BLaER1 treated with 17β-estradiol and CSF1 and Interleukin-3, amounts not matched to agents 10 nM and 100 nM (cell line): Measurements from ENCODE around the gene VCP.

Source experiments
- H3K27ac ChIP-seq, 11 experiments: shearing (Covaris generic); formaldehyde crosslinking; 2 replicates each; pipeline ENCODE4 v1.8.1; 2022
- H3K27me3 ChIP-seq, 11 experiments: shearing (Covaris generic); formaldehyde crosslinking; 2 replicates each; pipeline ENCODE4 v1.8.1; 2022
- H3K36me3 ChIP-seq, 11 experiments: shearing (Covaris generic); formaldehyde crosslinking; 2 replicates each; pipeline ENCODE4 v1.8.1; 2022
- H3K4me1 ChIP-seq, 10 experiments: shearing (Covaris generic); formaldehyde crosslinking; 2 replicates each; pipeline ENCODE4 v1.8.1; 2022
- H3K4me2 ChIP-seq, 11 experiments: shearing (Covaris generic); formaldehyde crosslinking; 2 replicates each; pipeline ENCODE4 v1.8.1; 2022
- H3K4me3 ChIP-seq, 10 experiments: shearing (Covaris generic); formaldehyde crosslinking; 2 replicates each; pipeline ENCODE4 v1.8.1; 2022
- H3K9ac ChIP-seq, 11 experiments: shearing (Covaris generic); formaldehyde crosslinking; 2 replicates each; pipeline ENCODE4 v1.8.1; 2022
- H3K9me3 ChIP-seq, 11 experiments: shearing (Covaris generic); formaldehyde crosslinking; replicated peaks in 1 of 11; 2 replicates each; pipeline ENCODE4 v1.8.1; 2022
- H4K20me1 ChIP-seq, 11 experiments: shearing (Covaris generic); formaldehyde crosslinking; 2 replicates each; pipeline ENCODE4 v1.8.1; 2022
- Cebpa-rat ChIP-seq, 11 experiments: shearing (Covaris generic); IDR thresholded peaks; 2 replicates each; pipeline ENCODE4 v1.8.1; 2022

The VCP gene

DNA sequence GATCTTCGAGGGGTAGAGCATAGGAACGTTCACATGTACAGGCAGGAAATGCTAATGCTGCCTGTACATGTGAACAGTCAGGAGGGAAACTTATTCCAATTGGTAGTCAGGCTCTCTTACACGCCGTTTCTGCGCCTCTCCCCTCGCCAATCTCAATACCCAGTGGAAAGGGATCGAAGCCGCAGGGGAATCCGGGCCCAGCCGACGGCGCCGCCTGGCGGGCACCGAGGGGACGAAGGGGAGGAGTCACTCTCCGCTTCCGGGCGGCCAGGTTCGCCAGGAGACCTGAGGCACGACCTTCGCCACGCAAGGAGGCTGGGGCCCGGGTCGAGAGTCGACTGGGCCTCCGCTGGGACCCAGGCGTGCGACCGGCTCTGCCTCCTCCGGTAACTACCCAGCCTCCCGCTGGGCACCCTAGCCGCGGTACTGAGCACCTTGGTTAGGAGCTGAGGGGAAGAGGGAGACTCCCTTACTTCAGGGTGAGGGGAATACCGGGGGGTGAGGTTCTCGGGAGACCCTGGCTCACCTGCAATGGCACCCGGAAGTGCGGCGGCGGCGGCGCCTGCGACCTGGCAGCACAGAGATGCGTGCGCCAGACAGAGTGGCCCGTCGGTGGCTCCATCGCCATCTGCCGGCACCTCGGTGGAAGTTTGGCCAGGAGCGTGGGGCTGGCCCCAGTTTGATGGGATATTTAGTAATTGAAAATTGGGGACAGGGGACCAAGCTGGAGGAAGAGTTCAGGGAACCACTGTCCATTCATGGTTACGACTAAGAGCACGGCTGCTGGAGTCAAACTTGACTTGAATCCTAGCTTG is 23.8 kb upstream of the VCP start, which contains the start of gene PIGO:
TSS of gene PIGO (minus strand) at position 557 of the 815 bp plus-strand sequence. CDS start 1,026 bp downstream, outside the sequence.
- no peaks in the 10 kb centered on the region for H3K27me3 ChIP-seq
- H3K4me3 ChIP-seq, result peak within 1 kb of the TSS; percentile 72 to 90 (median 84)
- no peaks in the 10 kb centered on the region for H3K9me3 ChIP-seq
- peak within 1 kb of the TSS; percentile 94 to 99 (median 97) for H3K27ac ChIP-seq
- H4K20me1 ChIP-seq, result no peaks in the 10 kb centered on the region; a peak in 1 of 22 replicates
- peaks cover 43 to 61% (median 53%) of the 10 kb centered on the region in 11 experiments for H3K36me3 ChIP-seq
- H3K4me2 ChIP-seq, result peak within 1 kb of the TSS; percentile 77 to 94 (median 90)
- H3K9ac ChIP-seq, result peak within 1 kb of the TSS; percentile 92 to 99 (median 96)
- no peak for TF ChIP-seq Cebpa-rat (IDR thresholded peaks at IDR 0.05)
- H3K4me1 ChIP-seq, result peaks cover 15 to 38% (median 32%) of the 10 kb centered on the region in 10 experiments

DNA sequence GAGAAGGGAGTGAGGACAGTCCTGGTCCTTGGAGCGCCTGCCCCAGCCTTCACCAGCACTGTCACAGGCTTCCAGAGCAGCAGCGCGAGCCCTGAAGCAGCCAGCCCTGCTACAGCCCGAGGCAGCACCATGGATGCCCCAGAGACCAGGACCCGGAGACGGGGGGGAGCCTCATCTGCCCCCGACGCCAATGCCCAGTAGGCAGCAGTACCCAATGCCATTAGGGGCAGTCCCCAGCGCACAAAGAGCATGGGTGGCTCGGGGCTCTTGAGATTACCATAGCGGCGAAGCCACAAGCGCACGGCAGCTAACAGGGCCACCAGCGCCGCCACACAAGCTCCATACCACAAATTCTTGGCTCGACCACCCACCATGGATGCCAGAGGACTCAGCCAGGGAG is 19.1 kb upstream of the VCP start:
- Histone ChIP-seq H3K9ac (no peak overlapping the region; a peak in 1 of 22 replicates), H3K4me3 (no peak overlapping the region), H3K27me3 (no peaks in the 10 kb centered on the region), H3K36me3 (peaks cover 61 to 85% (median 73%) of the 10 kb centered on the region in 11 experiments), H3K9me3 (no peaks in the 10 kb centered on the region), H3K4me1 (peaks cover 13 to 49% (median 22%) of the 10 kb centered on the region in 10 experiments), H3K4me2 (no peak overlapping the region), H4K20me1 (no peaks in the 10 kb centered on the region), H3K27ac (no peak overlapping the region)
- TF ChIP-seq Cebpa-rat (IDR thresholded peaks at IDR 0.05), result no peak

DNA sequence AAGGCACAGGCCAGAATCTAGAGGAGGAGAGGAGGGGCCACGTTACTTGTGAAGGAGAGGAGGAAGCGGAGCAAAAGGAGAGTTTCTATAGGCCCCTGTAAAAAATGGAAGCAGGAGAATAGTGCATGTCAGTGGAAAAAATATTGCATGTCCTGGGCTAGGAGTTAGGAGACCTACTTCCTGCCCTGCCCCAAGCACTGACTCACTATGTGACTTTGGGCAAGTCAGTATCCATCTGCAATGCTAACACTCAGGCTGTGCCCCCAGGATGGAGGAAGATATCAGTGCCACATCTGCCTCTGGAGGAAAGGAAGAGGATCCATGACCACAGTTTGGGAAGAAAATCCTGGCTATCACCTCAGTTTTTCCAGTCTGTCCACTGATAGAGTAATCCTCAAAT is 17.0 kb upstream of the VCP start:
- peaks cover 0 to 43% (median 12%) of the 10 kb centered on the region in 10 experiments; a peak in 13 of 20 replicates for H3K4me1 ChIP-seq
- no peak overlapping the region for H3K4me3 ChIP-seq
- no peak overlapping the region for H3K9ac ChIP-seq
- TF ChIP-seq Cebpa-rat (IDR thresholded peaks at IDR 0.05), result no peak
- H3K9me3 ChIP-seq, result 0 out of 22 replicates have a peak, but pooled peaks cover 0 to 5% (median 0%) of the 10 kb centered on the region in 11 experiments
- peak overlapping the region in 2 of 11 experiments; percentile 4 to 23; a peak in 1 of 22 replicates for H3K27ac ChIP-seq
- H3K36me3 ChIP-seq, result peaks cover 61 to 89% (median 77%) of the 10 kb centered on the region in 11 experiments
- H3K4me2 ChIP-seq, result peak overlapping the region in 3 of 11 experiments; percentile 25 to 39 (median 37); a peak in 5 of 22 replicates
- no peaks in the 10 kb centered on the region for H4K20me1 ChIP-seq
- no peaks in the 10 kb centered on the region for H3K27me3 ChIP-seq

DNA sequence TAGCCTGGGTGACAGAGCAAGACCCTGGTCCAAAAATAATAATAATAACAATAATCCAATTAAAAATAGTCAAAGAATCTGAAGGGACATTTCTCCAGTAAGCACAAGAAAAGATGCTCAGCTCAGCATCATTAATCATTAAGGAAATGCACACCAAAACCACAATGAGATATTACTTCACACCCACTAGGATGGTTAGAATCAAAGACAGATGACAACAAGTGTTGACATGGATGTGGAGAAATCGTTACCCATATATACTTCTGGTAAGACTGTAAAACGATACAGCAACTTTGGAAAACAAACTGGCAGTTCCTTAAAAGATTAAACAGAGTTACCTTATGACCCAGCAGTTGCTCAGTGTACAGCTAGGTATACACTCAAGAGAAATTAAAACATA is 12.7 kb upstream of the VCP start:
- H3K4me2 ChIP-seq, result peak overlapping the region in 2 of 11 experiments; percentile 30 to 48; a peak in 5 of 22 replicates
- H3K36me3 ChIP-seq, result peaks cover 25 to 45% (median 35%) of the 10 kb centered on the region in 11 experiments
- H3K4me1 ChIP-seq, result peaks cover 5 to 33% (median 12%) of the 10 kb centered on the region in 10 experiments; a peak in 14 of 20 replicates
- H3K9ac ChIP-seq, result no peak overlapping the region
- no peak overlapping the region for H3K27ac ChIP-seq
- no peak for TF ChIP-seq Cebpa-rat (IDR thresholded peaks at IDR 0.05)
- no peaks in the 10 kb centered on the region for H4K20me1 ChIP-seq
- 0 out of 22 replicates have a peak, but pooled peaks cover 0 to 5% (median 0%) of the 10 kb centered on the region in 11 experiments for H3K9me3 ChIP-seq
- H3K27me3 ChIP-seq, result no peaks in the 10 kb centered on the region
- H3K4me3 ChIP-seq, result no peak overlapping the region

DNA sequence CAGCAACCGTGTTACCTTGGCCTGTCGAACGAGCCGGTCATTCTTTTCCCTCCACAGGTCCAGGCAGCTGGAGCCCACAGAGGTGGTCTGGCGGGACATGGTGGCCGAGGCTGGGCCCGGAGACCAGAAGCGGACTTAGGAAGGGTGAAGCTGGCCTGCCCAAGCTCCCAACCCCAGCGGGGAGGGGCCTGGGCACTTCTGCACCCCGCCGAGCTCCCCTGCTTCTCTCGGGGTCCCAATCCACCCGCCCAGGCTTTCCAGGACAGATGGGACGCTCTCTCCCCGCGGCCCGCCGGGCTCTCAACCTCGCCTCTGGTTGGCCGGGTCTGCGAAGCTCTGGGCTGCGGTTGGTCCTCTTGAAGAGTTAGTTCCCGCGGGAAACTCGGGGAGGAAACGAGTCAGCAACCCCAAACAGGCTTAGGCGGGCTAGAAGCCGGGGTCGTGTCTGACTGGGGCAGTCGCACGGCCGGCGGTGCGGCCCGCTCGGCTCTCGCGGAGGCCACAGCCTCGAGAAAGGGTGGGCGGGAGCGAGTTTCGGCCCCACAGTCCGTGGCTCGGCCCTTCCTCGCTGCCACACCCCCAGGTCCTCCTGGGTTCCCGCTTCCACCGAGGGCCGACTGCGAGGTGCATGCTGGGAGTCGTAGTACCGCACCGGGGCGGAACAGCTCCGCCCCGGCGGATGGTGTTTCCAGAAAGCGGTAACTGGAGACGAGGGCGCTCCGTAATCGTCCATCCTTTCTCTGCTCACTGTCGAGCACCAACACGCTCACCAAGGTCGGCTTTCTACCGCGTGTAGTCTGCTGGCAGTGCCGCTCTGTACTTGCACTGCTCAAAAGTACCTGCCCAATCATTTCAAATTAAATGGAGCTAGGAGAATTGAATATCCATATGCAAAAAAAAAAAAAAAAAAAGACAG is 7.3 kb upstream of the VCP start, which contains the start of gene FANCG:
TSS of gene FANCG (minus strand) at position 517 of the 916 bp plus-strand sequence. CDS start at position 99, 418 bp downstream.
- peak within 1 kb of the TSS; percentile 4 to 93 (median 86); a peak in 21 of 22 replicates for H3K27ac ChIP-seq
- peak within 1 kb of the TSS; percentile 72 to 88 (median 80) for H3K4me3 ChIP-seq
- H3K4me2 ChIP-seq, result peak within 1 kb of the TSS; percentile 85 to 100 (median 98)
- H3K36me3 ChIP-seq, result peaks cover 14 to 36% (median 28%) of the 10 kb centered on the region in 11 experiments; a peak in 21 of 22 replicates
- peak within 1 kb of the TSS; percentile 77 to 94 (median 89) for H3K9ac ChIP-seq
- H3K27me3 ChIP-seq, result no peaks in the 10 kb centered on the region
- H4K20me1 ChIP-seq, result peaks cover 0 to 19% (median 0%) of the 10 kb centered on the region in 11 experiments; a peak in 5 of 22 replicates
- TF ChIP-seq Cebpa-rat (IDR thresholded peaks at IDR 0.05), result no peak
- H3K9me3 ChIP-seq, result no peaks in the 10 kb centered on the region
- peaks cover 23 to 39% (median 30%) of the 10 kb centered on the region in 10 experiments for H3K4me1 ChIP-seq

DNA sequence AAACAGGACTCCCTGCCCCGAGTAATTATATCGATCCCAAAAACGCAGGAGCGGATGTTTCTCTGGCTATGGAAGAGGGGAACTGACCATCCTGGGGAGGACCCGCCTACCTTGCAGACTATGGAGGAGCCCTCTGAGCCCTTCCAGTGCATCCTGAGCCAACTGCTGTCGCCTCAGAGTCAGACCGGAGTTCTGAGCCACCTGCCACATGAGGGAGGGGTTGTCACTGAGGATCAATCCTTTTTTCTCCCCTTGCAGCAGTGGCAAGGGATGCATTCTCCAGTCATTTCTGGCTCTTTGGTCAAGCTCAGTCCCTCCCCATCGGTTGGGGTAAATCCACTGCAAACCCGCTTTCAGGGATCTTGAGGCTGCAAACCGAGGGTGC is 6.6 kb upstream of the VCP start:
- H3K9me3 ChIP-seq, result no peaks in the 10 kb centered on the region
- H3K27ac ChIP-seq, result peak overlapping the region in 10 of 11 experiments; percentile 54 to 93 (median 88); a peak in 20 of 22 replicates
- peak overlapping the region; percentile 72 to 88 (median 80) for H3K4me3 ChIP-seq
- peak overlapping the region; percentile 77 to 94 (median 89) for H3K9ac ChIP-seq
- no peak for TF ChIP-seq Cebpa-rat (IDR thresholded peaks at IDR 0.05)
- H3K36me3 ChIP-seq, result peaks cover 21 to 43% (median 34%) of the 10 kb centered on the region in 11 experiments; a peak in 21 of 22 replicates
- H3K4me1 ChIP-seq, result peaks cover 23 to 39% (median 30%) of the 10 kb centered on the region in 10 experiments
- peak overlapping the region; percentile 85 to 100 (median 98) for H3K4me2 ChIP-seq
- peaks cover 0 to 19% (median 0%) of the 10 kb centered on the region in 11 experiments; a peak in 5 of 22 replicates for H4K20me1 ChIP-seq
- H3K27me3 ChIP-seq, result no peaks in the 10 kb centered on the region

DNA sequence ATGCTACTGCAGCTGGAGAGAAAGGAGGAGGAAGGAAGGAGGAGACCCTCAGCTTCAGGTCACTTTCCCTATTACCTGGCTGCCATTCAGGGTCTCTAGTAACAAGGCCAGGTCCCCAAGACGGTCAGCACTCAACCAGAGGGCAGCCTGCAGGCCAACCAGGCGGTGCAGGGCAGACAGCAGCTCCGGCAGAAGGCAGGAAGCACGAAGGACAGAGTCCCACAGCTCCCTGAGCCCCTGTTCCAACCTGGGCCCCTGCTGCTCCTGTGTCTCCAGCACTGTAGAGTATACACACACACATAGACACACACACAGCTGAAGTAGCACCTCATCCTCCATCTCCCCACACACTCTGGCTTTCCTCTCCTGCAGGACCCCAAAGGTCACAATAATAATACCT is 5.6 kb upstream of the VCP start:
- Histone ChIP-seq H3K36me3 (peaks cover 26 to 48% (median 42%) of the 10 kb centered on the region in 11 experiments; a peak in 21 of 22 replicates), H3K27me3 (no peaks in the 10 kb centered on the region), H3K9me3 (no peaks in the 10 kb centered on the region), H3K4me2 (peak overlapping the region; percentile 85 to 100 (median 98)), H3K4me3 (peak overlapping the region in 9 of 10 experiments; percentile 72 to 88 (median 79); a peak in 17 of 20 replicates), H3K27ac (peak overlapping the region in 6 of 11 experiments; percentile 70 to 93 (median 90); a peak in 6 of 22 replicates), H4K20me1 (peaks cover 0 to 19% (median 0%) of the 10 kb centered on the region in 11 experiments; a peak in 5 of 22 replicates), H3K9ac (peak overlapping the region; percentile 77 to 94 (median 89); a peak in 21 of 22 replicates), H3K4me1 (peaks cover 23 to 44% (median 33%) of the 10 kb centered on the region in 10 experiments)
- TF ChIP-seq Cebpa-rat (IDR thresholded peaks at IDR 0.05), result no peak

DNA sequence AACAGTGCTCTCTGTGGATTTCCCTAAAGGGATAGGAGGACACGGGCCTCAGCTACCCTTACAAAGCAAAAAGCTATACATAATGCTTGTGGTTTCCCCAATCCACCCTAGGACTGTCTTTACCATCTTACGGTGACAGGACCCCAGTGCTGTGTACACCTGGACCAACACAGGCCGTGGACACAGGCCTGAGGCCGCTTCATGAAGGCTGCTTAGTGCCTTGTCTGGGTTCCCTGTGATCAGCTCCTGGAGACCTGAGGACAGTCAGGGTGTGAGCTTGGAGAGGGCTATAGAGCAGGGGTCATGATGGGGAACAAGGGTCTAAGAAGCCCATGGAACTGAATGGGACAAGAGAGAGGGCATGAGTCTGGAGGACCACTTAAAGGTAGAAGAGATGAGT is 4.4 kb upstream of the VCP start:
- H3K4me2 ChIP-seq, result peak overlapping the region in 5 of 11 experiments; percentile 6 to 99 (median 97); a peak in 6 of 22 replicates
- H4K20me1 ChIP-seq, result peaks cover under 1 to 24% (median 3%) of the 10 kb centered on the region in 11 experiments; a peak in 17 of 22 replicates
- peaks cover 23 to 47% (median 34%) of the 10 kb centered on the region in 10 experiments for H3K4me1 ChIP-seq
- peaks cover 26 to 48% (median 42%) of the 10 kb centered on the region in 11 experiments; a peak in 21 of 22 replicates for H3K36me3 ChIP-seq
- H3K27ac ChIP-seq, result no peak overlapping the region
- 0 out of 22 replicates have a peak overlapping the region, but pooled peaks of 2 of the 11 experiments have one; percentile 1 to 5 for H3K9ac ChIP-seq
- H3K9me3 ChIP-seq, result no peaks in the 10 kb centered on the region
- H3K27me3 ChIP-seq, result no peaks in the 10 kb centered on the region
- TF ChIP-seq Cebpa-rat (IDR thresholded peaks at IDR 0.05), result no peak
- H3K4me3 ChIP-seq, result no peak overlapping the region
